Activated CD8-positive, alpha-beta memory T cell treated with anti-CD3 and anti-CD28 coated beads for 4 hours (primary cell): ENCODE results near the gene CABP4.

Experiments used
- DNase-seq, 2 donors: peaks; one replicate each; pipeline ENCODE4 v3.0.0-alpha.2; 2020; ENCODE audit warnings: low read depth in 2 of 2

The CABP4 gene

DNA sequence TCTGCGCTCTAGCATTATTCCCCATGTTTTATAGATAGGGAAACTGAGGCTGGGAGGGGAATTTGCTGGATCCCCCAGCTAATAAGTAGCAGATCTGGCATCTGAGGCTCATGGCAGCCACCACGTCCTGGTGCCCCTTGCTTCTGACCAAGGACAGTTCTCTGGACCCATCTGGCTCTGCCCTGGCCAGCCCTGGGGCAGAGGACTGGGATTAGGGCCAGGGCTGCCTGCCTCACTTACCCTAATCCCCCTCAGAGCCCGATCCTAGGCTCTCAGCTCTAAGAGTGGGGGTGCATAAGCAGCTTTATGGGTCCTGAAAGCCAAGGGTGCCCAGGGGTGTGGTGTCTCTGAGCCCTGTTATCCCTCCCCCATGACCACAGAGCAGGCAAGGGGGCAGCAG lies at the start of gene CABP4:
TSS of gene CABP4 (plus strand) at position 301 of the 400 bp plus-strand sequence. CDS start at position 371, 70 bp downstream.
- no peak for DNase-seq

GRCh38 chr11:67405688-67406339 lies 49.3 kb upstream of the CABP4 start:
- no peak for DNase-seq

DNA sequence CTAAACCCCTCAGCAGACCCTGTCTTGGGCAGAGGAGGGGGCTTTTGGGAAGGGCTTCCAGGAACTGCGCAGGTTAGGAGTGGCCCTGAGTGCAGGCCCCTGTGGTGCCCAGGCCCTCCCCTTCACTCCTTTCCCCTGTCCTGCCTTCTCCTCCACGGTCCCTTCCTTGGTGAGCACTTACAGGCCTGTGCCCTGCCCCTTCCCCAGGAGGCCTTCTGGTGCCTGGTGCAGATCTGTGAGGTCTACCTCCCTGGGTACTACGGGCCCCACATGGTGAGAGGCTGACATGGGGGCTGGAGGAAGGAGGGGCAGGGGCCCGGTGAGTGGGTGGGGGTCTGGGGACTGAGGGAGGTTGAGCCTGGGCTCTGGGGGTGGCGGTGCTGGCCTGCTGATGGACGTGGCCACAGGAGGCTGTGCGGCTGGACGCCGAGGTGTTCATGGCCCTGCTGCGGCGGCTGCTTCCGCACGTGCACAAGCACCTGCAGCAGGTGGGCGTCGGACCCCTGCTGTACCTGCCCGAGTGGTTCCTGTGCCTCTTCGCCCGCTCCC lies 48.7 kb upstream of the CABP4 start:
- DNase-seq: no peak

DNA sequence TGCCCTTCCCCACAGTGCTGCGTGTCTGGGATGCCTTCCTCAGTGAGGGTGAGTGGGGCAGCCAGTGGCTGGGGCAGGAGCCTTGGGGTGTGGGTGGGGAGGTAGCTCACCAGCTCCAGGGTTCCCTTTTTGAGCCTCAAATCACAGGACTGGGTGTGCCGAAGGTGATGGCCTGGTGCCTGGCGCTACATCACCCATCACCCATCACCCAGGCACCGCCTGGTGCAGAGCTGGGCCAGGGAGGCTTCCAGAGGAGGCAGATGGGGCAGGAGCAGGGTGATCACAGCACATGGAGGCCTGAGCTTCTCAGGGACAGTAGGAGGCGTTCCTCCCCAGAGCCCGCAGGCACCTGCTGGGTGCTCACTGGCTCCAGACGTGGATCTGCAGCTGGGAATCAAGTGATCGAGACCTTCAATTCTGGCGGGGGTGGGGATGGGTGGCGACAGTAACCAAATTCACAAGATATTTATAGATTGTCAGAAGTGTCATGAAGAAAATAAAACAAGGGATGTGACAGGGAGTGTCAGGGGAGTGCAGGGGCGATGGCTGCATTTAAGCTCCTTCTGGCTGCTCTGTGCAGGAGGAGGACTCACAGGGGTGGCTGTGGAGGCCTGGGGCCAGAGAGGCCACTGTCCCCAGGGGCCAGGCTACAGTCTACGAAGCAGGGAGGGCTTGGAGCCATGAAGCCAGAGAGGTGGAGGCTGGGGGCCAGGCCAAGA lies 48.0 kb upstream of the CABP4 start:
- DNase-seq: no peak

- DNase-seq: no peak
These were observed 47.4 kb upstream of the CABP4 start for GRCh38 chr11:67407688-67408163.

- DNase-seq: no peak
These were observed 46.5 kb upstream of the CABP4 start for GRCh38 chr11:67408437-67409200.

DNA sequence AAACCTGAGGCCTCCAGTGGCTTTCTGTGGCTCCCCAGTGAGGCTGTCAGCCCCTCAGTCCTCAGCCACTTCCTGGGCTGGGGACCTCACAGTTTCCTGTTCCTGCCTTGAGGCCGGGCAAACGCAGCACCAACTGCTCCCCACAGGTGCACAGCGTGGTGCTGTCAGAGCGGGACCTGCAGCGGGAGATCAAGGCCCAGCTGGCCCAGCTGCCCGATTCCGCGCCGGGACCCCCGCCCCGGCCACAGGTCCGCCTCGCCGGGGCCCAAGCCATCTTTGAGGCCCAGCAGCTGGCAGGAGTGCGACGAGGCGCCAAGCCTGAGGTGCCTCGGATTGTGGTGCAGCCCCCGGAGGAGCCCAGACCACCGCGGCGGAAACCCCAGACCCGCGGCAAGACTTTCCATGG lies 45.9 kb upstream of the CABP4 start:
- no peak for DNase-seq

GRCh38 chr11:67409781-67410368 lies 45.3 kb upstream of the CABP4 start:
- no peak for DNase-seq

- no peak for DNase-seq
These were observed 44.8 kb upstream of the CABP4 start for GRCh38 chr11:67410369-67410831.

GRCh38 chr11:67410984-67411784 lies 44.0 kb upstream of the CABP4 start:
- no peak for DNase-seq

DNA sequence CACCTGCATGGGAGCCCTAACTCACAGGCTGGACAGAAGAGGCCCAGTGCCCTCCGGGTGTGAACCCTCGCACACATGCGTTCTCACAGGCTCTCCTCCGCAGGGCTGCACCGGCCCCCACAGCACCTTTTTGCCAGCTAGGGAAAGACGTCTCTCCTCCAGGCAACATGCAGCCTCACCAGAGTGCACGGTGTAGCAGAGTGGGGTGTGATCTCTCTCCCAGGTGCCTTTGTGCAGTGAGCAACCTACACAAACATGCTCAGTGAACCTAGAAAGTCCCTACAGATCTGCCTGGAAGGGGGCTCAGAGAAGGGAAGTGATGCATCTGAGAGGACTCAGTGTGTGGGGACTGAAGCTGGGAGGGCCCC lies 43.4 kb upstream of the CABP4 start:
- no peak for DNase-seq

- DNase-seq: no peak
These were observed 42.5 kb upstream of the CABP4 start for GRCh38 chr11:67412495-67413179.

GRCh38 chr11:67413266-67413849 lies 41.8 kb upstream of the CABP4 start:
- no peak for DNase-seq

GRCh38 chr11:67415501-67416304 lies 39.5 kb upstream of the CABP4 start, which contains the start of gene CARNS1:
CARNS1 (plus strand) TSS chr11:67415678; CDS start chr11:67416200, 522 bp downstream.
- DNase-seq: no peak

DNA sequence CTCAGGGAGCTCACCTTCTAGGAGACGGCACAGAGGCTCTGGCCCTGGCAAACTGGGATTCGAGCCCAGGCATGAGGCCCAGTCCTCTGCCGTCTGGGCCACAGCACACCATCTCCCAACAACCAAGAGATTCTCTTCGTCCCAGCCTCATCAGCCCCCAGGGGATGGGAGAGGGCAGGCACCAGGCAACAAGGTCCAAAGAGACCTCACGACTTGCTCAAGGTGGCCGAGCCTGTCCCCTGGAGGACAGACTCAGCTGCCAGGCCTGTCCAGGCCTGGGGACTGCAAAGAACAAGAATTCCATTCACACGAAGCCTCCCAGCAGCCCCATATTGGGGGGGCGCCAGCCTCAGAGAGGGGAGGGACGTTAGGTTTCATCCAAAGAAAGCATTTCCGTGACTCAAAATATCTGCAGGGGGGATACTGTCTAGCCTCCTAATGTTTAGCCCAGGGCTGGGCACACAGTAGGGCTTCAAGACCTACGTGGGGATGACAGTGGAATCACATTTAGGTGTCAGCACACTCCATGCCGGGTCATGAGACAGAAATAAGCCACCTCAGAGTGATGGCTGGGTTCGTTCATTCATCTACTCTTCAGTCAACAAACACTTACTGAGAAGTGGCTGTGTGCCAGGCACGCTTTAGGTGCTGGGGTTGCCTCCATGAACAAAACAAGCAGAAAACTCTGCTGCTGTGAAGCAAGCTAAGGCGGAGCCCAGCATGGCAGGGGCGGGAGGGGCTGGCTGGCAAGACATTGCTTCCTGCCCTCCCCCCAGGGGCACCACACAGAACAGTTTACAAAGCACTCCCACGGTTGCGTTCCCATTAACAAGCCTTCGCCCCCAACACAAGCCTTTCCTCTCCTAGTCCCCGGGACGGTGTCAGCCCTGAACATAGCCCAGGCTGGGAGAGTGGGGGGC lies 38.5 kb upstream of the CABP4 start:
- DNase-seq: peak; percentile 59 to 63

- no peak for DNase-seq
These were observed 37.7 kb upstream of the CABP4 start for GRCh38 chr11:67417425-67417824.

GRCh38 chr11:67418476-67419281 lies 36.5 kb upstream of the CABP4 start:
- DNase-seq: no peak
